Heart left ventricle (tissue), 16 donors: ENCODE data around the gene TMEM131L. TPM values are rescaled to one million over a fixed set of nuclear protein-coding genes. Genes with fewer than 3 reads are reported as not detected.

Experiments used
- ATAC-seq, 4 donors: fragments of 200-7000 bp; cut with Tn5 transposase; one replicate each; pipeline ENCODE4 v1.9.1; 2020 to 2022; ENCODE audit warnings: moderate library complexity in 4 of 4, mild to moderate bottlenecking in 3 of 4, moderate number of reproducible peaks in 1 of 4
- DNase-seq, 5 donors: peaks; one replicate each; pipeline ENCODE4 v3.0.0-alpha.2; 2020
- H3K27ac ChIP-seq, 12 donors: fragments of 200-600 bp; sonication (generic) in 4 of 12; one replicate each; pipeline versions ENCODE4 v1.5.0 to v1.8.0; 2016 to 2022; ENCODE audit warnings: mild to moderate bottlenecking in 2 of 12
- H3K27me3 ChIP-seq, 9 donors: fragments of 200-600 bp; sonication (generic) in 2 of 9; one replicate each; pipeline versions ENCODE4 v1.5.1 to v1.8.0; 2016 to 2022; ENCODE audit warnings: mild to moderate bottlenecking in 3 of 9
- H3K36me3 ChIP-seq, 9 donors: fragments of 200-600 bp; sonication (generic) in 2 of 9; one replicate each; pipeline versions ENCODE4 v1.5.0 to v1.8.0; 2018 to 2022; ENCODE audit warnings: mild to moderate bottlenecking in 2 of 9
- H3K4me1 ChIP-seq, 12 donors: fragments of 200-600 bp; sonication (generic) in 4 of 12; one replicate each; pipeline versions ENCODE4 v1.5.0 to v1.8.0; 2016 to 2022; ENCODE audit warnings: mild to moderate bottlenecking in 3 of 12
- H3K4me3 ChIP-seq, 12 donors: fragments of 200-600 bp; sonication (generic) in 4 of 12; one replicate each; pipeline versions ENCODE4 v1.5.0 to v1.8.0; 2017 to 2022; ENCODE audit warnings: mild to moderate bottlenecking in 9 of 12, moderate library complexity in 4 of 12
- H3K9me3 ChIP-seq, 12 donors: fragments of 200-600 bp; sonication (generic) in 4 of 12; one replicate each; pipeline versions ENCODE4 v1.5.0 to v1.8.0; 2016 to 2022; ENCODE audit warnings: mild to moderate bottlenecking in 1 of 12
- POLR2A ChIP-seq, 2 donors: fragments of 450-650 bp; IDR thresholded peaks; one replicate each; pipeline ENCODE4 v1.6.1; 2017; ENCODE audit warnings: antibody characterized with exemption in 2 of 2, mild to moderate bottlenecking in 2 of 2, moderate library complexity in 2 of 2
- WGBS, 4 donors: extraction: QIAGEN DNeasy Blood & Tissue Kit in 2 of 4; methylation state at CpG; one replicate each; pipeline versions ENCODE4 v1.1.5 to v1.1.7; 2013 to 2018; 5-methylcytosine and 5-hydroxymethylcytosine counted together
- intact Hi-C, 10 donors: fragments of 100-400 bp; cut with DNase I; formaldehyde crosslinking; loops; one replicate each; pipeline versions ENCODE4 v1.11.1 to v1.14.2; 2022
- polyA plus RNA-seq, 2 donors: library from polyadenylated mRNA; stranded (reverse); fragments of 200-250 nt; gene quantifications; one replicate each; pipeline ENCODE4 v1.2.3, GENCODE V29; 2013
- total RNA-seq, 9 donors: library from RNA; depleted of rRNA in 2 of 9; stranded (reverse); fragments of >200 nt in 2 of 9; fragmentation: NEBNext Ultra II Directional in 3 of 9; extraction: Animal tissue kit (Norgen Biotek cat#: 25700) in 3 of 9; gene quantifications; one replicate each; pipeline versions ENCODE4 v1.1.0 to v1.2.4, GENCODE V29; 2016 to 2023
- TF ChIP-seq, protein P1 (sequence below), 12 donors: fragments of 200-600 bp; sonication (generic) in 4 of 12; IDR thresholded peaks; one replicate each; pipeline versions ENCODE4 v1.5.0 to v1.8.0; 2018 to 2022; ENCODE audit warnings: antibody characterized with exemption in 12 of 12, mild to moderate bottlenecking in 5 of 12
- donor health status: ischemic (EF 13 %, LVEDD 7.1; RV severe dilation, severe dysfunction).
- donor health status: healthy with polysubstance abuse.
- donor health status: DM: no; HTN: yes; CAD: no.
- donor health status: DM: no; HTN: no; CAD: no.
- donor health status: ischemic (EF 25% LVEDD 6.9; RV normal size, moderate dysfunction).
- donor health status: ischemic (EF 25% LVEDD 5.7; RV mildly dilated, moderate dysfunction).
- donor health status: healthy.
- donor health status: DM: yes; HTN: yes; CAD: no.
- donor health status: ischemic (EF 35%, LVEDD 5.7; RV mildly dilated, moderate dysfunction).
- donor health status: nonischemic (EF 11% LVEDD 7.7; RV severe dilation, severe dysfunction).
- donor health status: DM: yes; HTN: yes; CAD: no.
- donor health status: PGD.
- donor health status: ischemic (EF 29% LVEDD 5.4; RV normal size, mild dysfunction).
- donor health status: nonischemic (EF 23%, LVEDD 6.1; RV moderate dilation, normal function).

TMEM131L gene
- total and polyA plus RNA-seq, 11 donors, result 3.8 to 22.2 (median 19.6) TPM

DNA sequence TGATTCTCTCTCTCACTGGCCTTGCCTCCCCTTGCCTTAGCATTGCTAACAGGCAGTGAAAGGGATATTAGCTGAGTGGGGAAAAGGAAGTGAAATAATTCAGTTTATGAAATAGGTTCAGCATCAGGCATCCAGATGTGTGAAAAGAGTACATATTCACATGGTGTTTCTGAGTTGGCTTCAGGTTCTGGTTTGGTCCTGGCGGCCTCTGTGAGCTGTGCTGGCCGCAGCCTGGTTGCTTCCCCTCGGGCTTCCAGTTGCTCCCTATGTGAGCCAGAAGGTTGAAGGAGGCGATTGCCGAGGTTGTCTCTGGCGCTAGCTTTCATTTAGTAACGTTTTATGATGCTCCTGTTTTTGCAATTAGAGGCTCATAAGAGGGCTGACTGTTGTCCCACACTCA, 118.9 kb downstream of the TMEM131L start:
- H3K36me3 ChIP-seq, result peaks cover 0 to 98% (median 77%) of the 10 kb centered on the region in 9 donors
- H3K4me3 ChIP-seq, result no peak overlapping the region
- 81 to 87% (median 86%) methylated on average over 7 of the region's 7 CpGs for WGBS, 4 donors

DNA sequence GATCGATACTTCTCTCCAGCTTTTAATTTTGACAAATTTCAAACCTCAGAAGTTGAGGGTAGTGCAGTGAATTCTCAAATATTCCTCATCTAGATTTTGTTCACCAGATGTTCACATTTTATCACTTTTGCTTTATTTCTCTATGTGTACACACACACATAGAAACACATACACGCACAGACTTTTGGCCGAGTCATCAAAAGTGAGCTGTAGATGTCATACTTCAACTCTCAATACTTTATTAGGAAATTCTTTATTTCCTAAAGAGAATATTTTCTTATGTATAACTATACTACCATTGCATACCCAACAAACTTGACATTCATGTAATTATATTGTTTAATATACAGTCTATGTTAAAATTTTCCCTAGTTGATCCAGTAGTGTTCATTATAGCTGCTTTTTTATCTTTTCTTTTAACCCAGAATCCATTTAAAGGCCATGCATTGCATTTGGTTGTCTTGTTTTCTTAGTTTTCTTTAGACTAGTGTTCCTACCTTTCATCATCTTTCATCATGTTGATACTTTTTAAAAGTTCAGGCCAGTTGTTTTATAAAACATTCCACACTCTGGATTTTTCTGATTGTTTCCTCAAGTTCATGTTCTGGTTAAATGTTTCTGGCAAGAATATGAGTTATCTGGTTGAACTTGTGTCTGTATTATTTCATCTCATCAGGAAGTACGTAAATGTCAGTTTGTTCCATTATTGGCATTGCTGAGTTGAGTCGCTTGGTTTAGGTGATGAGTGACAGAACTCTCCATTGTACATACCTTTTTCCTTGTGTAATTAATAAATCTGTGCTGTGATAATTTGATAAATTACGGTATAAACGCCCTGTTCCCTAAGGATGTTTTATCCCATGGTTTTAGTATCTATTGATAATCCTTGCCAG, 123.8 kb downstream of the TMEM131L start:
- ATAC-seq (peak in 1 of 4 donors; percentile 31), DNase-seq (no peak)
- 64 to 74% (median 69%) methylated on average over 7 of the region's 7 CpGs for WGBS, 4 donors
- intact Hi-C loops, result no loop called here
- TF ChIP-seq, protein P1, sequence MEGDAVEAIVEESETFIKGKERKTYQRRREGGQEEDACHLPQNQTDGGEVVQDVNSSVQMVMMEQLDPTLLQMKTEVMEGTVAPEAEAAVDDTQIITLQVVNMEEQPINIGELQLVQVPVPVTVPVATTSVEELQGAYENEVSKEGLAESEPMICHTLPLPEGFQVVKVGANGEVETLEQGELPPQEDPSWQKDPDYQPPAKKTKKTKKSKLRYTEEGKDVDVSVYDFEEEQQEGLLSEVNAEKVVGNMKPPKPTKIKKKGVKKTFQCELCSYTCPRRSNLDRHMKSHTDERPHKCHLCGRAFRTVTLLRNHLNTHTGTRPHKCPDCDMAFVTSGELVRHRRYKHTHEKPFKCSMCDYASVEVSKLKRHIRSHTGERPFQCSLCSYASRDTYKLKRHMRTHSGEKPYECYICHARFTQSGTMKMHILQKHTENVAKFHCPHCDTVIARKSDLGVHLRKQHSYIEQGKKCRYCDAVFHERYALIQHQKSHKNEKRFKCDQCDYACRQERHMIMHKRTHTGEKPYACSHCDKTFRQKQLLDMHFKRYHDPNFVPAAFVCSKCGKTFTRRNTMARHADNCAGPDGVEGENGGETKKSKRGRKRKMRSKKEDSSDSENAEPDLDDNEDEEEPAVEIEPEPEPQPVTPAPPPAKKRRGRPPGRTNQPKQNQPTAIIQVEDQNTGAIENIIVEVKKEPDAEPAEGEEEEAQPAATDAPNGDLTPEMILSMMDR (IDR thresholded peaks at IDR 0.05), result no peak
- TF ChIP-seq POLR2A (IDR thresholded peaks at IDR 0.05), result no peak
- Histone ChIP-seq H3K9me3 (no peaks in the 10 kb centered on the region), H3K27me3 (no peaks in the 10 kb centered on the region), H3K36me3 (peaks cover 0 to 99% (median 80%) of the 10 kb centered on the region in 9 donors), H3K27ac (no peak overlapping the region), H3K4me1 (peaks cover 0 to 11% (median 0%) of the 10 kb centered on the region in 12 donors), H3K4me3 (no peak overlapping the region)

More for the DNA sequence above, 118.9 kb downstream of the TMEM131L start:
- ATAC-seq (no peak), DNase-seq (no peak)
- no peaks in the 10 kb centered on the region for H3K9me3 ChIP-seq
- H3K27ac ChIP-seq, result no peak overlapping the region
- intact Hi-C loops, result no loop called here
- H3K27me3 ChIP-seq, result no peaks in the 10 kb centered on the region
- H3K4me1 ChIP-seq, result peaks cover 0 to under 1% (median 0%) of the 10 kb centered on the region in 12 donors
- TF ChIP-seq, protein P1 (IDR thresholded peaks at IDR 0.05), result no peak
- TF ChIP-seq POLR2A (IDR thresholded peaks at IDR 0.05), result no peak

DNA sequence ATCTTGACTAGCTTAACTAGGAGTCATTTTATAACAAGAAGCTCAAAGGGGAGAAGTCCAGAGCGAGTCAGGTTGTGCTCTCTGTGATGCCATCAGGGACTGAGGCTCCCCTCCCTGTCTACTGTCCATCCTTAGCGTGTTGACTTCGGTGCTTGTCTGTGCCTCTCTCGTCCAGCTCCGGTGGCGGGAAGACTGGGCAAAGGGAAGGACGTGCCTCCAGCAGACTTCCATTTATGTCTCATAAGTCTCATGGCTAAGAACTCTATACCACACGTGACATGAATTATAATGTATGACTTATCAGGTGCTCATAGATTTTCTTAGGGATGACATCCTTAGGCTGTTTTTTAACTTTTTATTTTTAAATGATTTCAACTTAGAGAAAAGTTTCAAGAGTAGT, 125.3 kb downstream of the TMEM131L start:
- Histone ChIP-seq H3K4me1 (peaks cover 0 to 11% (median 0%) of the 10 kb centered on the region in 12 donors), H3K36me3 (peaks cover 2 to 99% (median 77%) of the 10 kb centered on the region in 9 donors), H3K4me3 (no peak overlapping the region), H3K27me3 (no peaks in the 10 kb centered on the region), H3K27ac (no peak overlapping the region), H3K9me3 (no peaks in the 10 kb centered on the region)
- ATAC-seq (no peak), DNase-seq (no peak)
- intact Hi-C loops, result no loop called here
- TF ChIP-seq POLR2A (IDR thresholded peaks at IDR 0.05), result no peak
- TF ChIP-seq, protein P1 (IDR thresholded peaks at IDR 0.05), result no peak
- 84 to 97% (median 86%) methylated on average over 8 of the region's 8 CpGs for WGBS, 4 donors

DNA sequence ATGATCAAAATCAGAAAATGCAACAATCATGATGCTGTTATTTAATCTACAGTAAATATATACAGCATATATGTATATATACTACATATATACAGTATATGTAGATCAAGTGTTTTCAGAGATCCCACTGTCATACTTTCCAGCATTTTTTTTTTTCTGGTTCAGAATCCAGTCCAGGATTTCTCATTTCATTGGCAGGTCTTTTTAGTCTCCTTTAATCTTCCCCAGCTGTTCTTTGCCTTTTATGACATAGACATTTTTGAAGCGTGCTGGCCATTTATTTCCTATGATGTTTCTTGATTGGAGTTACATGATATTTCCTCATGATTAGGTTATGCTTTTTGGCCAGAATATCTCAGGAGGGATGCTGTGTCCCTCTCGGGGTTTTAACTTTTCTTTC, 125.9 kb downstream of the TMEM131L start:
- Histone ChIP-seq H3K36me3 (peaks cover 3 to 99% (median 77%) of the 10 kb centered on the region in 9 donors), H3K4me3 (no peak overlapping the region), H3K27me3 (no peaks in the 10 kb centered on the region), H3K9me3 (no peaks in the 10 kb centered on the region), H3K4me1 (peaks cover 0 to 11% (median 0%) of the 10 kb centered on the region in 12 donors), H3K27ac (no peak overlapping the region)
- ATAC-seq (no peak), DNase-seq (no peak)
- TF ChIP-seq POLR2A (IDR thresholded peaks at IDR 0.05), result no peak
- TF ChIP-seq, protein P1 (IDR thresholded peaks at IDR 0.05), result no peak
- WGBS, 4 donors, result 92 to 95% (median 93%) methylated on average over 2 of the region's 2 CpGs
- intact Hi-C loops, result no loop called here
